Ovary (tissue), 9 donors: ENCODE results near the gene NPAS3. TPM values are rescaled to one million over a fixed set of nuclear protein-coding genes. Genes with fewer than 3 reads are reported as not detected.
A peak's percentile ranks its signal among the peaks of the same experiment; 100 is the strongest.

Experiments used
- DNase-seq, 5 donors: peaks; one replicate each; pipeline ENCODE4 v3.0.0-alpha.2; 2019 to 2020
- H3K27ac ChIP-seq, 2 donors: fragments of 200-600 bp; one replicate each; pipeline versions ENCODE4 v1.5.1 to v1.8.0; 2019 to 2022
- H3K27me3 ChIP-seq: fragments of 200-600 bp; one replicate; pipeline ENCODE4 v1.8.0; 2022
- H3K36me3 ChIP-seq: fragments of 200-600 bp; sonication (generic); one replicate; pipeline ENCODE4 v1.5.1; 2019
- H3K4me1 ChIP-seq: one replicate; pipeline ENCODE4 v1.8.1; 2013; ENCODE audit warnings: mild to moderate bottlenecking, moderate library complexity; ENCODE audit not compliant: insufficient read depth
- H3K4me3 ChIP-seq: fragments of 200-600 bp; sonication (generic); one replicate; pipeline ENCODE4 v1.5.1; 2017
- H3K9me3 ChIP-seq, 2 donors: fragments of 200-600 bp in 1 of 2; sonication (generic) in 1 of 2; one replicate each; pipeline versions ENCODE4 v1.5.1 to v1.8.1; 2013 to 2019; ENCODE audit warnings: mild to moderate bottlenecking in 1 of 2, moderate library complexity in 1 of 2
- CTCF ChIP-seq, 3 donors: fragments of 450-650 bp in 2 of 3; fragments of 200-600 bp in 1 of 3; IDR thresholded peaks; one replicate each; pipeline versions ENCODE4 v1.5.1 to v1.8.0; 2016 to 2022; ENCODE audit warnings: antibody characterized with exemption in 3 of 3, mild to moderate bottlenecking in 1 of 3
- EP300 ChIP-seq: sonication (generic); formaldehyde crosslinking; IDR thresholded peaks from one replicate; pipeline ENCODE4 v1.6.1; 2017; ENCODE audit warnings: antibody characterized with exemption
- POLR2A ChIP-seq: fragments of 450-650 bp; IDR thresholded peaks from one replicate; pipeline ENCODE4 v1.6.1; 2017; ENCODE audit warnings: antibody characterized with exemption, mild to moderate bottlenecking, moderate library complexity
- whole genome bisulfite sequencing, 3 donors: extraction: QIAGEN DNeasy Blood & Tissue Kit in 1 of 3; methylation state at CpG; one replicate each; pipeline versions ENCODE4 v1.1.5 to v1.1.7; 2013 to 2017; 5-methylcytosine and 5-hydroxymethylcytosine counted together
- intact Hi-C, 4 donors: fragments of 100-400 bp; cut with DNase I; formaldehyde crosslinking; loops; one replicate each; pipeline versions ENCODE4 v1.11.0 to v1.15.1; 2022 to 2023
- polyA plus RNA-seq, 2 donors: library from polyadenylated mRNA; stranded (reverse); fragments of 200-250 nt in 1 of 2; fragments of 350-450 nt in 1 of 2; fragmentation: Illumina TruSeq in 1 of 2; extraction: RNeasy Lipid Tissue Mini Kit (QIAGEN cat#74804) in 1 of 2; gene quantifications; one replicate each; pipeline ENCODE4 v1.2.3, GENCODE V29; 2013 to 2014
- total RNA-seq, 7 donors: library from RNA; depleted of rRNA in 2 of 7; stranded (reverse); fragments of >200 nt in 2 of 7; fragmentation: NEBNext Ultra II Directional in 3 of 7; extraction: Animal tissue kit (Norgen Biotek cat#: 25700) in 3 of 7; gene quantifications; one replicate each; pipeline versions ENCODE4 v1.1.0 to v1.2.4, GENCODE V29; 2016 to 2023
- donor health status: DM: no; HTN: no; CAD: no; lungs with moderate emphysema.
- donor health status: DM: no; HTN: no; CAD: no.
- donor health status: Bipolar disorder and iron deficiency.
- donor health status: DM: yes; HTN: yes; CAD: no.
- donor health status: DM: no; HTN: no; CAD: no.
- donor health status: DM: yes; HTN: yes; CAD: no.

NPAS3 gene
- total and polyA plus RNA-seq, 9 donors = 1.9 to 15.4 (median 11.4) TPM

GRCh38 chr14:33693237-33693636 lies 754.6 kb downstream of the NPAS3 start:
- TF ChIP-seq POLR2A = no peak
- no peak for TF ChIP-seq CTCF (IDR thresholded peaks at IDR 0.05)
- TF ChIP-seq EP300 = no peak
- DNase-seq = no peak
- 81 to 89% (median 87%) methylated on average over 4 of the region's 4 CpGs for WGBS, 3 donors
- H3K36me3 ChIP-seq = no peaks in the 10 kb centered on the region
- H3K9me3 ChIP-seq = no peaks in the 10 kb centered on the region
- intact Hi-C loops = no loop called here
- H3K27me3 ChIP-seq = no peaks in the 10 kb centered on the region
- H3K4me3 ChIP-seq = no peak overlapping the region
- no peaks in the 10 kb centered on the region for H3K4me1 ChIP-seq
- no peak overlapping the region for H3K27ac ChIP-seq

GRCh38 chr14:33696165-33696564 lies 757.5 kb downstream of the NPAS3 start:
- H3K4me1 ChIP-seq = no peaks in the 10 kb centered on the region

GRCh38 chr14:33699300-33699983 lies 760.8 kb downstream of the NPAS3 start:
- peak in 3 of 5 donors; percentile 13 to 37 (median 25) for DNase-seq

More at GRCh38 chr14:33696165-33696564, 757.5 kb downstream of the NPAS3 start:
- Histone ChIP-seq H3K36me3 (no peaks in the 10 kb centered on the region), H3K4me3 (no peak overlapping the region), H3K27me3 (no peaks in the 10 kb centered on the region), H3K27ac (no peak overlapping the region), H3K9me3 (no peaks in the 10 kb centered on the region)
- WGBS, 3 donors = 88 to 96% (median 94%) methylated on average over 9 of the region's 9 CpGs
- TF ChIP-seq CTCF (IDR thresholded peaks at IDR 0.05) (no peak), POLR2A (no peak), EP300 (no peak)
- DNase-seq = no peak
- intact Hi-C loops = no loop called here

GRCh38 chr14:33700052-33700451 lies 761.4 kb downstream of the NPAS3 start:
- H3K4me1 ChIP-seq = no peaks in the 10 kb centered on the region
- H3K4me3 ChIP-seq = no peak overlapping the region
- intact Hi-C loops = no loop called here
- DNase-seq = no peak
- TF ChIP-seq POLR2A (no peak), EP300 (no peak), CTCF (IDR thresholded peaks at IDR 0.05) (no peak)
- H3K36me3 ChIP-seq = no peaks in the 10 kb centered on the region
- 26 to 42% (median 36%) methylated on average over 6 of the region's 6 CpGs for WGBS, 3 donors
- H3K9me3 ChIP-seq = no peaks in the 10 kb centered on the region
- H3K27me3 ChIP-seq = no peaks in the 10 kb centered on the region
- no peak overlapping the region for H3K27ac ChIP-seq

More at GRCh38 chr14:33699300-33699983, 760.8 kb downstream of the NPAS3 start:
- Histone ChIP-seq H3K27me3 (no peaks in the 10 kb centered on the region), H3K27ac (no peak overlapping the region), H3K4me3 (no peak overlapping the region), H3K36me3 (no peaks in the 10 kb centered on the region), H3K4me1 (no peaks in the 10 kb centered on the region), H3K9me3 (no peaks in the 10 kb centered on the region)
- 23 to 46% (median 30%) methylated on average over 12 of the region's 12 CpGs for whole genome bisulfite sequencing, 3 donors
- intact Hi-C loops = no loop called here
- TF ChIP-seq POLR2A (no peak), EP300 (no peak), CTCF (IDR thresholded peaks at IDR 0.05) (no peak)
